DND-41 (cell line): ENCODE measurements around the gene IRX5.

Experiments
- ATAC-seq: fragments of 200-7000 bp; cut with Tn5 transposase; 3 replicates; pipeline ENCODE4 v1.9.1; 2021; ENCODE audit warnings: low read depth; ENCODE audit not compliant: insufficient read depth
- DNase-seq: peaks from one replicate; pipeline ENCODE4 v3.0.0-alpha.2; 2020
- H2AFZ ChIP-seq: 2 replicates; pipeline ENCODE4 v1.6.0; 2012; ENCODE audit warnings: low read depth, low read length
- H3K27ac ChIP-seq: 2 replicates; pipeline ENCODE4 v1.5.1; 2012; ENCODE audit warnings: low read length, inconsistent platforms
- H3K27me3 ChIP-seq: fragments of 200-600 bp; sonication (generic); 2 replicates; pipeline ENCODE4 v1.6.0; 2012; ENCODE audit warnings: low read length, mild to moderate bottlenecking, inconsistent platforms; ENCODE audit not compliant: insufficient read depth, poor library complexity
- H3K36me3 ChIP-seq: 2 replicates; pipeline ENCODE4 v1.5.1; 2012; ENCODE audit warnings: low read length, inconsistent platforms; ENCODE audit not compliant: insufficient read depth
- H3K4me1 ChIP-seq: 2 replicates; pipeline ENCODE4 v1.5.1; 2012; ENCODE audit warnings: mild to moderate bottlenecking, low read length; ENCODE audit not compliant: insufficient read depth
- H3K4me2 ChIP-seq: 2 replicates; pipeline ENCODE4 v1.6.0; 2012; ENCODE audit warnings: mild to moderate bottlenecking, moderate library complexity, low read length, inconsistent platforms; ENCODE audit not compliant: insufficient read depth
- H3K4me3 ChIP-seq, 2 experiments: fragments of 200-600 bp in 1 of 2; shearing (Covaris generic) in 1 of 2; 2 replicates each; pipeline ENCODE4 v1.5.1; 2012 to 2016; ENCODE audit warnings: inconsistent platforms in 2 of 2, low read length in 2 of 2, mild to moderate bottlenecking in 2 of 2, low read depth in 1 of 2, moderate library complexity in 1 of 2
- H3K79me2 ChIP-seq: 2 replicates; pipeline ENCODE4 v1.6.0; 2012; ENCODE audit warnings: low read length, inconsistent platforms; ENCODE audit not compliant: insufficient read depth
- H3K9ac ChIP-seq: 2 replicates; pipeline ENCODE4 v1.6.0; 2012; ENCODE audit warnings: low read depth, mild to moderate bottlenecking, inconsistent platforms, low read length, moderate library complexity
- H3K9me3 ChIP-seq: 2 replicates; pipeline ENCODE4 v1.5.1; 2012; ENCODE audit warnings: low read length, moderate library complexity, mild to moderate bottlenecking, inconsistent platforms; ENCODE audit not compliant: insufficient read depth, severe bottlenecking
- H4K20me1 ChIP-seq: 2 replicates; pipeline ENCODE4 v1.6.0; 2012; ENCODE audit warnings: low read length; ENCODE audit not compliant: insufficient read depth
- CTCF ChIP-seq: IDR thresholded peaks from 2 replicates; pipeline ENCODE4 v1.5.1; 2012; ENCODE audit warnings: borderline replicate concordance, low read length, moderate library complexity, mild to moderate bottlenecking; ENCODE audit not compliant: poor library complexity, severe bottlenecking; ENCODE audit errors: extremely low read depth
- EZH2 ChIP-seq: IDR thresholded peaks from 3 replicates; pipeline ENCODE4 v1.6.1; 2012; ENCODE audit warnings: borderline replicate concordance, low read depth, mild to moderate bottlenecking, moderate library complexity, low read length, inconsistent platforms; ENCODE audit not compliant: severe bottlenecking

Gene IRX5

GRCh38 chr16:54935266-54935968 lies 4.8 kb downstream of the IRX5 start:
- no peak overlapping the region for H3K27ac ChIP-seq
- peaks cover 72% of the 10 kb centered on the region for H3K36me3 ChIP-seq
- H3K4me3 ChIP-seq, result peak overlapping the region in 1 of 2 experiments; percentile 43; a peak in 2 of 4 replicates
- H3K4me1 ChIP-seq, result peaks cover 38% of the 10 kb centered on the region
- no peak for TF ChIP-seq CTCF
- no peak for TF ChIP-seq EZH2
- H3K79me2 ChIP-seq, result peaks cover 87% of the 10 kb centered on the region
- H3K9ac ChIP-seq, result peak overlapping the region; percentile 21; the same call in 1 of the 2 replicates
- H2AFZ ChIP-seq, result no peak overlapping the region
- no peaks in the 10 kb centered on the region for H3K27me3 ChIP-seq
- no peak for ATAC-seq
- peak overlapping the region; percentile 87 for H3K4me2 ChIP-seq
- DNase-seq, result no peak
- H3K9me3 ChIP-seq, result no peaks in the 10 kb centered on the region
- peaks cover 73% of the 10 kb centered on the region for H4K20me1 ChIP-seq

- H3K9me3 ChIP-seq, result no peaks in the 10 kb centered on the region
- peaks cover 72% of the 10 kb centered on the region for H3K36me3 ChIP-seq
- H3K27me3 ChIP-seq, result no peaks in the 10 kb centered on the region
- H3K27ac ChIP-seq, result no peak overlapping the region
- H2AFZ ChIP-seq, result no peak overlapping the region
- H3K4me1 ChIP-seq, result peaks cover 38% of the 10 kb centered on the region
- H3K4me2 ChIP-seq, result no peak overlapping the region
- DNase-seq (no peak), ATAC-seq (no peak)
- H3K4me3 ChIP-seq, result no peak overlapping the region
- no peak for TF ChIP-seq EZH2
- no peak for TF ChIP-seq CTCF
- peaks cover 74% of the 10 kb centered on the region for H4K20me1 ChIP-seq
- H3K79me2 ChIP-seq, result peaks cover 82% of the 10 kb centered on the region
- no peak overlapping the region for H3K9ac ChIP-seq
Measured at GRCh38 chr16:54936201-54936978, 5.7 kb downstream of the IRX5 start.

- TF ChIP-seq EZH2 (no peak), CTCF (no peak)
- Histone ChIP-seq H3K4me1 (peaks cover 38% of the 10 kb centered on the region), H2AFZ (no peak overlapping the region), H4K20me1 (peaks cover 70% of the 10 kb centered on the region), H3K79me2 (peaks cover 76% of the 10 kb centered on the region), H3K27me3 (no peaks in the 10 kb centered on the region), H3K36me3 (peaks cover 69% of the 10 kb centered on the region), H3K9me3 (no peaks in the 10 kb centered on the region), H3K27ac (no peak overlapping the region), H3K4me3 (no peak overlapping the region), H3K9ac (no peak overlapping the region), H3K4me2 (no peak overlapping the region)
- DNase-seq (no peak), ATAC-seq (no peak)
Measured at GRCh38 chr16:54936979-54937670, 6.5 kb downstream of the IRX5 start.
